Caco-2 (cell line): ENCODE results near the gene GABRR1. TPM values are rescaled to one million over a fixed set of nuclear protein-coding genes. Genes with fewer than 3 reads are reported as not detected.

ENCODE experiments used
- BruUV-seq: library from RNA; stranded (reverse); fragments of 400-500 nt; replicated peaks from 2 replicates; lab custom pipeline; 2021; lab: Mats Ljungman, UMichigan
- CTCF ChIA-PET: fragments of 300-600 bp; sonication (Branson Sonifier 250); formaldehyde crosslinking; loops from one replicate; lab custom pipeline; 2022; ENCODE audit warnings: antibody characterized with exemption; lab: Charles Lee
- POLR2A ChIA-PET: fragments of 300-600 bp; sonication (Branson Sonifier 250); formaldehyde crosslinking; loops from one replicate; lab custom pipeline; 2022; ENCODE audit warnings: antibody characterized with exemption; lab: Charles Lee
- DNase-seq, 2 experiments: peaks; one replicate each; pipeline versions ENCODE4 v3.0.0 to v3.0.0-alpha.2; 2020 to 2022
- H3K27me3 ChIP-seq: replicated peaks from 2 replicates; pipeline ENCODE4 v1.6.0; 2011; ENCODE audit warnings: low read length; ENCODE audit not compliant: control insufficient read depth, insufficient read depth
- H3K36me3 ChIP-seq: 2 replicates; pipeline ENCODE4 v1.5.1; 2011; ENCODE audit warnings: low read length; ENCODE audit not compliant: control insufficient read depth, insufficient read depth
- H3K4me1 ChIP-seq: fragments of 250-450 bp; sonication (Bioruptor Pico); 2 replicates; pipeline ENCODE4 v1.5.1; 2020; ENCODE audit warnings: mild to moderate bottlenecking
- H3K4me3 ChIP-seq: 2 replicates; pipeline ENCODE4 v1.5.1; 2011; ENCODE audit warnings: low read depth, mild to moderate bottlenecking, control low read depth, low read length
- H3K9me3 ChIP-seq: fragments of 250-450 bp; sonication (Bioruptor Pico); 2 replicates; pipeline ENCODE4 v1.5.1; 2020; ENCODE audit warnings: mild to moderate bottlenecking, moderate library complexity
- H3K27ac Mint-ChIP-seq: one replicate; pipeline ENCODE4 v1.8.0; 2022; ENCODE audit warnings: mixed read lengths; ENCODE audit not compliant: unreplicated experiment
- H3K27me3 Mint-ChIP-seq: one replicate; pipeline ENCODE4 v1.8.0; 2022; ENCODE audit warnings: mixed read lengths; ENCODE audit not compliant: insufficient read depth, unreplicated experiment
- H3K36me3 Mint-ChIP-seq: one replicate; pipeline ENCODE4 v1.8.0; 2022; ENCODE audit warnings: mild to moderate bottlenecking, mixed read lengths; ENCODE audit not compliant: insufficient read depth, unreplicated experiment
- H3K4me1 Mint-ChIP-seq: one replicate; pipeline ENCODE4 v1.8.0; 2022; ENCODE audit warnings: low read depth, mixed read lengths; ENCODE audit not compliant: unreplicated experiment
- H3K4me3 Mint-ChIP-seq: one replicate; pipeline ENCODE4 v1.8.0; 2022; ENCODE audit warnings: mild to moderate bottlenecking, moderate library complexity, mixed read lengths; ENCODE audit not compliant: unreplicated experiment
- H3K9me3 Mint-ChIP-seq: one replicate; pipeline ENCODE4 v1.8.0; 2022; ENCODE audit warnings: mixed read lengths; ENCODE audit not compliant: unreplicated experiment
- intact Hi-C: fragments of 100-400 bp; cut with micrococcal nuclease; formaldehyde crosslinking; loops from one replicate; pipeline ENCODE4 v1.10.0; 2022; ENCODE audit not compliant: unreplicated experiment
- total RNA-seq: library from RNA; stranded (reverse); gene quantifications from 2 replicates; pipeline ENCODE4 v1.2.3, GENCODE V29; 2022
- TF ChIP-seq, protein P1 (sequence below), 2 experiments: fragments of 200-600 bp in 1 of 2; IDR thresholded peaks; 1 replicate in 1 of 2; 2 replicates in 1 of 2; pipeline versions ENCODE4 v1.5.1 to v1.8.0; 2011 to 2022; ENCODE audit warnings: antibody characterized with exemption in 1 of 2, control low read depth in 1 of 2, inconsistent platforms in 1 of 2, low read depth in 1 of 2, low read length in 1 of 2, mild to moderate bottlenecking in 1 of 2, moderate library complexity in 1 of 2; ENCODE audit not compliant: insufficient read depth in 1 of 2, severe bottlenecking in 1 of 2, unreplicated experiment in 1 of 2

GABRR1 gene
- total RNA-seq, 1 experiment from 2014 or later = 0.43 TPM

DNA sequence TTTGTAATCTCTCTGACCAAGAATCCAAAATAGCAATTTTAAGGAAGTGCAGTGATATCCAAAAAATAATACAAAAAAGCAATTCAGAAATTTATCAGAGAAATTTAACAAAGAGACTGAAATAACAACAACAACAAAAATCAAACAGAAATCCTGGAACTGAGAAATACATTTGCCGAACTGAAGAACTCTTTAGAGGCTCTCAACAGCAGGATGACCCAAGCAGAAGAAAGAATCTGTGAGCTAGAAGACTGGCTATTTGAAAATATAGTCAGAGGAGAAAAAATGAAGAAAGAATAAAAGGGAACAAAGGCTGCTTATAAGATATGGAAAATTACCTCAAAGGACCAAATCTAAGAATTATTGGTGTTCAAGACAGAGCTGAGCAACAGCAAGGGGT lies 22.6 kb downstream of the GABRR1 start:
- intact Hi-C loops = no loop called here
- Histone ChIP-seq H3K4me1 (no peaks in the 10 kb centered on the region), H3K9me3 (0 out of 2 replicates have a peak, but pooled peaks cover 4% of the 10 kb centered on the region), H3K36me3 (no peaks in the 10 kb centered on the region), H3K27me3 (no peaks in the 10 kb centered on the region), H3K4me3 (no peak overlapping the region)
- TF ChIP-seq, protein P1, sequence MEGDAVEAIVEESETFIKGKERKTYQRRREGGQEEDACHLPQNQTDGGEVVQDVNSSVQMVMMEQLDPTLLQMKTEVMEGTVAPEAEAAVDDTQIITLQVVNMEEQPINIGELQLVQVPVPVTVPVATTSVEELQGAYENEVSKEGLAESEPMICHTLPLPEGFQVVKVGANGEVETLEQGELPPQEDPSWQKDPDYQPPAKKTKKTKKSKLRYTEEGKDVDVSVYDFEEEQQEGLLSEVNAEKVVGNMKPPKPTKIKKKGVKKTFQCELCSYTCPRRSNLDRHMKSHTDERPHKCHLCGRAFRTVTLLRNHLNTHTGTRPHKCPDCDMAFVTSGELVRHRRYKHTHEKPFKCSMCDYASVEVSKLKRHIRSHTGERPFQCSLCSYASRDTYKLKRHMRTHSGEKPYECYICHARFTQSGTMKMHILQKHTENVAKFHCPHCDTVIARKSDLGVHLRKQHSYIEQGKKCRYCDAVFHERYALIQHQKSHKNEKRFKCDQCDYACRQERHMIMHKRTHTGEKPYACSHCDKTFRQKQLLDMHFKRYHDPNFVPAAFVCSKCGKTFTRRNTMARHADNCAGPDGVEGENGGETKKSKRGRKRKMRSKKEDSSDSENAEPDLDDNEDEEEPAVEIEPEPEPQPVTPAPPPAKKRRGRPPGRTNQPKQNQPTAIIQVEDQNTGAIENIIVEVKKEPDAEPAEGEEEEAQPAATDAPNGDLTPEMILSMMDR (IDR thresholded peaks at IDR 0.05; ENCODE audit: insufficient read depth in 1 of 2, low read depth in 1 of 2, low read length in 1 of 2, severe bottlenecking in 1 of 2, unreplicated experiment in 1 of 2) = no peak
- no peak for DNase-seq
- Mint-ChIP-seq H3K4me1 (no peaks in the 10 kb centered on the region), H3K36me3 (no peaks in the 10 kb centered on the region), H3K27me3 (peaks cover 5% of the 10 kb centered on the region), H3K27ac (no peak overlapping the region), H3K4me3 (no peak overlapping the region), H3K9me3 (peaks cover 10% of the 10 kb centered on the region)
- BruUV-seq = no TSS peak
- CTCF ChIA-PET = no interaction called here
- POLR2A ChIA-PET = no interaction called here

DNA sequence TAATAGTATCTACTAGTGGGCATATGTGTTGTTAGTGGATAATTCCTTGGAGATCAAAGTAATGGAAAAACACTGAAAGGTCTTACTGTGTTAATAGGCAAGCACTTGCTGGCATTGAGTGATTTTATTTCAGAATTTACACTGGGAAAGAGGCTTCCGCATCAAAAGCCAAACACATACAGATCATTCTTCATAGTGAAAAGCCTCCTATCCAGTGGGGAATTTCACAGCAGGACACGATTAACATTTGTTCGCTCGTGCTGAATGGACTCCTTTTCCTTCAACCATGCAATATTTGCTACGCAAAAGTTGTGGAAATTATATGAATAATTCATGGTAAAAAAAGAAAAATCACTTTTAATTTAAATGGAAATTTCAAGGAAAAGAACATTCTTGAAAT lies 26.4 kb downstream of the GABRR1 start:
- CTCF ChIA-PET = no interaction called here

DNA sequence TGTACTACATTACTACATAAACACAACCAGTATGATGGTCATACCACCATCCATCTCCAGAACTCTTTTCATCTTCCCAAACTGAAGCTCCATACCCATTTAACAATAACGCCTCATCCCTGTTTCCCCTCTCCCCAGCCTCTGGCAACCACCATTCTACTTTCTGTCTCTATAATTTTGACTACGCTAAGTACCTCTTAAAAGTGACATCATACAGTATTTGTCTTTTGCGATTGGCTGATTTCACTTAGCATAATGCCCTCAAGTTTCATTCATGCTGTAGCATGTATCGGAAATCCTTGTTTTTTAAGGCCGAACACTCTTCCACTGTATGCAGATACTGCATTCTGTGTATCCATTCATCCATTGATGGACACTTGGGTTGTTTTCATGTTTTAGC lies 29.7 kb downstream of the GABRR1 start:
- CTCF ChIA-PET = no interaction called here
- Histone ChIP-seq H3K27me3 (no peaks in the 10 kb centered on the region), H3K4me3 (no peak overlapping the region), H3K36me3 (no peaks in the 10 kb centered on the region), H3K9me3 (no peaks in the 10 kb centered on the region), H3K4me1 (no peaks in the 10 kb centered on the region)
- TF ChIP-seq, protein P1 (IDR thresholded peaks at IDR 0.05; ENCODE audit: insufficient read depth in 1 of 2, low read depth in 1 of 2, low read length in 1 of 2, severe bottlenecking in 1 of 2, unreplicated experiment in 1 of 2) = no peak
- POLR2A ChIA-PET = no interaction called here
- Mint-ChIP-seq H3K36me3 (no peaks in the 10 kb centered on the region), H3K9me3 (no peaks in the 10 kb centered on the region), H3K27ac (no peak overlapping the region), H3K4me1 (no peaks in the 10 kb centered on the region), H3K4me3 (no peak overlapping the region), H3K27me3 (no peaks in the 10 kb centered on the region)
- intact Hi-C loops = no loop called here
- no TSS peak for BruUV-seq
- no peak for DNase-seq

More for the DNA sequence above, 26.4 kb downstream of the GABRR1 start:
- Mint-ChIP-seq H3K27me3 (peaks cover 5% of the 10 kb centered on the region), H3K27ac (no peak overlapping the region), H3K4me3 (no peak overlapping the region), H3K9me3 (peaks cover 10% of the 10 kb centered on the region), H3K4me1 (no peaks in the 10 kb centered on the region), H3K36me3 (no peaks in the 10 kb centered on the region)
- 0 out of 2 replicates have a peak, but pooled peaks cover 4% of the 10 kb centered on the region for H3K9me3 ChIP-seq
- intact Hi-C loops = no loop called here
- DNase-seq = no peak
- TF ChIP-seq, protein P1 (IDR thresholded peaks at IDR 0.05; ENCODE audit: insufficient read depth in 1 of 2, low read depth in 1 of 2, low read length in 1 of 2, severe bottlenecking in 1 of 2, unreplicated experiment in 1 of 2) = no peak
- no TSS peak for BruUV-seq
- H3K4me3 ChIP-seq = no peak overlapping the region
- H3K36me3 ChIP-seq = no peaks in the 10 kb centered on the region
- H3K4me1 ChIP-seq = no peaks in the 10 kb centered on the region
- H3K27me3 ChIP-seq = no peaks in the 10 kb centered on the region
- POLR2A ChIA-PET = no interaction called here
